Colonic mucosa (tissue), 4 donors: ENCODE results near the gene ATXN2. TPM values are rescaled to one million over a fixed set of nuclear protein-coding genes. Genes with fewer than 3 reads are reported as not detected.

Experiments
- DNase-seq: peaks from one replicate; pipeline ENCODE4 v3.0.0-alpha.2; 2020
- H3K27ac ChIP-seq: fragments of 200-600 bp; one replicate; pipeline ENCODE4 v1.8.0; 2021
- H3K27me3 ChIP-seq: fragments of 200-600 bp; one replicate; pipeline ENCODE4 v1.8.0; 2021
- H3K36me3 ChIP-seq: fragments of 200-600 bp; one replicate; pipeline ENCODE4 v1.8.0; 2021
- H3K4me1 ChIP-seq: fragments of 200-600 bp; one replicate; pipeline ENCODE4 v1.8.0; 2021; ENCODE audit warnings: mild to moderate bottlenecking
- H3K4me3 ChIP-seq: fragments of 200-600 bp; one replicate; pipeline ENCODE4 v1.8.0; 2021
- H3K9ac ChIP-seq, 2 donors: one replicate each; pipeline ENCODE4 v1.7.0; 2013; ENCODE audit warnings: control low read depth in 2 of 2, low read depth in 2 of 2, low read length in 2 of 2
- H3K9me3 ChIP-seq: fragments of 200-600 bp; one replicate; pipeline ENCODE4 v1.8.0; 2021
- intact Hi-C: fragments of 100-400 bp; cut with DNase I; formaldehyde crosslinking; loops from one replicate; pipeline ENCODE4 v1.14.1; 2022
- total RNA-seq, 2 donors: library from RNA; stranded (reverse); fragmentation: NEBNext Ultra II Directional in 1 of 2; extraction: Animal tissue kit (Norgen Biotek cat#: 25700) in 1 of 2; gene quantifications; one replicate each; pipeline ENCODE4 v1.2.1, GENCODE V29; 2021
- TF ChIP-seq, protein P1 (sequence below): fragments of 200-600 bp; IDR thresholded peaks from one replicate; pipeline ENCODE4 v1.8.0; 2022; ENCODE audit warnings: antibody characterized with exemption, mild to moderate bottlenecking
- donor health status: healthy.
- donor health status: DM: no; HTN: no; CAD: no.
- donor health status: DM: no; HTN: no; CAD: no.

The ATXN2 gene, protein sequence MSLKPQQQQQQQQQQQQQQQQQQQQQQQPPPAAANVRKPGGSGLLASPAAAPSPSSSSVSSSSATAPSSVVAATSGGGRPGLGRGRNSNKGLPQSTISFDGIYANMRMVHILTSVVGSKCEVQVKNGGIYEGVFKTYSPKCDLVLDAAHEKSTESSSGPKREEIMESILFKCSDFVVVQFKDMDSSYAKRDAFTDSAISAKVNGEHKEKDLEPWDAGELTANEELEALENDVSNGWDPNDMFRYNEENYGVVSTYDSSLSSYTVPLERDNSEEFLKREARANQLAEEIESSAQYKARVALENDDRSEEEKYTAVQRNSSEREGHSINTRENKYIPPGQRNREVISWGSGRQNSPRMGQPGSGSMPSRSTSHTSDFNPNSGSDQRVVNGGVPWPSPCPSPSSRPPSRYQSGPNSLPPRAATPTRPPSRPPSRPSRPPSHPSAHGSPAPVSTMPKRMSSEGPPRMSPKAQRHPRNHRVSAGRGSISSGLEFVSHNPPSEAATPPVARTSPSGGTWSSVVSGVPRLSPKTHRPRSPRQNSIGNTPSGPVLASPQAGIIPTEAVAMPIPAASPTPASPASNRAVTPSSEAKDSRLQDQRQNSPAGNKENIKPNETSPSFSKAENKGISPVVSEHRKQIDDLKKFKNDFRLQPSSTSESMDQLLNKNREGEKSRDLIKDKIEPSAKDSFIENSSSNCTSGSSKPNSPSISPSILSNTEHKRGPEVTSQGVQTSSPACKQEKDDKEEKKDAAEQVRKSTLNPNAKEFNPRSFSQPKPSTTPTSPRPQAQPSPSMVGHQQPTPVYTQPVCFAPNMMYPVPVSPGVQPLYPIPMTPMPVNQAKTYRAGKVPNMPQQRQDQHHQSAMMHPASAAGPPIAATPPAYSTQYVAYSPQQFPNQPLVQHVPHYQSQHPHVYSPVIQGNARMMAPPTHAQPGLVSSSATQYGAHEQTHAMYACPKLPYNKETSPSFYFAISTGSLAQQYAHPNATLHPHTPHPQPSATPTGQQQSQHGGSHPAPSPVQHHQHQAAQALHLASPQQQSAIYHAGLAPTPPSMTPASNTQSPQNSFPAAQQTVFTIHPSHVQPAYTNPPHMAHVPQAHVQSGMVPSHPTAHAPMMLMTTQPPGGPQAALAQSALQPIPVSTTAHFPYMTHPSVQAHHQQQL
- total RNA-seq, result 10 to 100 TPM; 48.7 to 55.1 TPM

DNA sequence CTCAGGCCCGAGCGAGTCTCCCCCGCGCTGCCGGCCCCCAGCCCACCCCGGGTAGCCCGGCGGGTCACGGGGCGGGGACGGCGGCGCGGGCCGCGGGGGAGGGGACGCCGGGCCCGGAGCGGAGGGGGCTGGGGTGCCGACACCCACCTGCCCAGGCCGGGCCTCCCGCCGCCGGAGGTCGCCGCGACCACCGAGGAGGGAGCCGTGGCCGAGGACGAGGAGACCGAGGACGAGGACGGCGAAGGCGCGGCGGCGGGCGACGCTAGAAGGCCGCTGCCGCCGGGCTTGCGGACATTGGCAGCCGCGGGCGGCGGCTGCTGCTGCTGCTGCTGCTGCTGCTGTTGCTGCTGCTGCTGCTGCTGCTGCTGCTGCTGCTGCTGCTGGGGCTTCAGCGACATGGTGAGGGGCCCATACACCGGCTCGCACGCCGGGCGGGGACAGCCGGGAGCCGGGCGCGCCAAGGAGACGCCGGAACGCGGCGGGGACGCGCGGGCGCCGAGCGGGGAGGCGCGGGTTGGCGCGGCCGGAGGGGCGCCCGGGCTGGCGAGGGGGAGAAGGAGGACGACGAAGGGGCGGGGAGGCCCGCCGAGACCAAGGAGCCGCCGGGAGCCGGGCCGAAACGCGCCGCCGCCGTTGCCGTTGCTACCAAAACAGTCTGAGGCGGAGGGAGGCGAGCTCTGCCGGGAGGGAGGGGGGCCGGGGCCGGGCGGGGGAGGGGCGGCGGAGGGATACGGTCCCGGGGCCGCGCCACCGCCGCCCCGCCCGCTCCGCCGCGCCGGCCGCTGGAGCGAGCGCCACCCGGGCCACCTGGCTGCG is at the start of gene ATXN2:
TSS of gene ATXN2 (minus strand) at position 679 of the 816 bp plus-strand sequence. CDS start at position 398, 281 bp downstream.
- Histone ChIP-seq H3K27me3 (no peaks in the 10 kb centered on the region), H3K9me3 (no peaks in the 10 kb centered on the region), H3K9ac (peak within 1 kb of the TSS; percentile 95 to 97), H3K4me1 (no peaks in the 10 kb centered on the region), H3K4me3 (peak within 1 kb of the TSS; percentile 70), H3K36me3 (no peaks in the 10 kb centered on the region), H3K27ac (peak within 1 kb of the TSS; percentile 74)
- DNase-seq, result peak; percentile 67
- intact Hi-C loops, result no loop called here
- TF ChIP-seq, protein P1, sequence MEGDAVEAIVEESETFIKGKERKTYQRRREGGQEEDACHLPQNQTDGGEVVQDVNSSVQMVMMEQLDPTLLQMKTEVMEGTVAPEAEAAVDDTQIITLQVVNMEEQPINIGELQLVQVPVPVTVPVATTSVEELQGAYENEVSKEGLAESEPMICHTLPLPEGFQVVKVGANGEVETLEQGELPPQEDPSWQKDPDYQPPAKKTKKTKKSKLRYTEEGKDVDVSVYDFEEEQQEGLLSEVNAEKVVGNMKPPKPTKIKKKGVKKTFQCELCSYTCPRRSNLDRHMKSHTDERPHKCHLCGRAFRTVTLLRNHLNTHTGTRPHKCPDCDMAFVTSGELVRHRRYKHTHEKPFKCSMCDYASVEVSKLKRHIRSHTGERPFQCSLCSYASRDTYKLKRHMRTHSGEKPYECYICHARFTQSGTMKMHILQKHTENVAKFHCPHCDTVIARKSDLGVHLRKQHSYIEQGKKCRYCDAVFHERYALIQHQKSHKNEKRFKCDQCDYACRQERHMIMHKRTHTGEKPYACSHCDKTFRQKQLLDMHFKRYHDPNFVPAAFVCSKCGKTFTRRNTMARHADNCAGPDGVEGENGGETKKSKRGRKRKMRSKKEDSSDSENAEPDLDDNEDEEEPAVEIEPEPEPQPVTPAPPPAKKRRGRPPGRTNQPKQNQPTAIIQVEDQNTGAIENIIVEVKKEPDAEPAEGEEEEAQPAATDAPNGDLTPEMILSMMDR, result no peak

DNA sequence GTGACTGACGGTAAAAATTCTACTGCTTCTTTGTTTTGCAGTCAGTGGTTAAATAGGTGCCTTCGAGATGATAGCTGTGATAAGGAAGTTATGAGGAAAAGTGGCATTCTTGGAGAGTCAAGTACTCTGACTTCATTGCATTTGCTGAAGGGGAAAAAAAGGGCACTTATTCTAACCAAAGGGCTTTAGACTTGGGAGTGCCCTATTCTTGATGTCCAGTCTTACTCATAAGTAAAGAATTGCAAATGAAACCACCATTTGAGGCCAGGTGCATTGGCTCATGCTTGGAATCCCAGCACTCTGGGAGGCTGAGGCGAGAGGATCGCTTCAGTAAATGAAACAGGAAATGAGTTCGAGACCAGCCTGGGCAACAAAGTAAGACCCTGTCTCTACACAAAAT is 46.3 kb upstream of the ATXN2 start:
- DNase-seq, result no peak
- H3K9me3 ChIP-seq, result no peaks in the 10 kb centered on the region
- TF ChIP-seq, protein P1, result no peak
- H3K36me3 ChIP-seq, result peaks cover 17% of the 10 kb centered on the region
- H3K4me1 ChIP-seq, result no peaks in the 10 kb centered on the region
- no peak overlapping the region for H3K27ac ChIP-seq
- H3K27me3 ChIP-seq, result no peaks in the 10 kb centered on the region
- H3K9ac ChIP-seq, result no peak overlapping the region
- intact Hi-C loops, result no loop called here
- H3K4me3 ChIP-seq, result no peak overlapping the region

DNA sequence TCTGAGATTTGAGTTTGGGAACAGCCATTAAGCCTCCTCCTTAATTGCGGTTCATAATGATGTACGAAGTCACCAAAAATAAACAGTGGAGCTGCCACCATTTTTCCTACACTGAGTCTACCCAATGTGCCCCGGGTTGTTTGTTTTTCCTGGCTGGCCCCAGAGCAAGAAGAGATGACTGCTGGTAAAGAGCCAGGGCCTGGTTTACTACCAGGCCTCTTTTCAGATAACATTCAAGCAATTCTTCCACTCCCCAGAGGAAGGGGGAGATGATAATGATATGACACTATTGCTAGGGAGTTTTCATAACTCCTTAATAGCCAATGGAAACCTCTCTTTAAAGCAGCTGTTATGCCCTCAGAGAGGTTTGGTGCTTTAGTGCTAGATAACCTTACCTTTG is 44.3 kb upstream of the ATXN2 start:
- TF ChIP-seq, protein P1, result no peak
- peak overlapping the region; percentile 18 for H3K27ac ChIP-seq
- intact Hi-C loops, result no loop called here
- H3K9me3 ChIP-seq, result no peaks in the 10 kb centered on the region
- H3K27me3 ChIP-seq, result no peaks in the 10 kb centered on the region
- no peak overlapping the region for H3K4me3 ChIP-seq
- H3K9ac ChIP-seq, result no peak overlapping the region
- peaks cover 8% of the 10 kb centered on the region for H3K36me3 ChIP-seq
- no peaks in the 10 kb centered on the region for H3K4me1 ChIP-seq
- peak; percentile 56 for DNase-seq

DNA sequence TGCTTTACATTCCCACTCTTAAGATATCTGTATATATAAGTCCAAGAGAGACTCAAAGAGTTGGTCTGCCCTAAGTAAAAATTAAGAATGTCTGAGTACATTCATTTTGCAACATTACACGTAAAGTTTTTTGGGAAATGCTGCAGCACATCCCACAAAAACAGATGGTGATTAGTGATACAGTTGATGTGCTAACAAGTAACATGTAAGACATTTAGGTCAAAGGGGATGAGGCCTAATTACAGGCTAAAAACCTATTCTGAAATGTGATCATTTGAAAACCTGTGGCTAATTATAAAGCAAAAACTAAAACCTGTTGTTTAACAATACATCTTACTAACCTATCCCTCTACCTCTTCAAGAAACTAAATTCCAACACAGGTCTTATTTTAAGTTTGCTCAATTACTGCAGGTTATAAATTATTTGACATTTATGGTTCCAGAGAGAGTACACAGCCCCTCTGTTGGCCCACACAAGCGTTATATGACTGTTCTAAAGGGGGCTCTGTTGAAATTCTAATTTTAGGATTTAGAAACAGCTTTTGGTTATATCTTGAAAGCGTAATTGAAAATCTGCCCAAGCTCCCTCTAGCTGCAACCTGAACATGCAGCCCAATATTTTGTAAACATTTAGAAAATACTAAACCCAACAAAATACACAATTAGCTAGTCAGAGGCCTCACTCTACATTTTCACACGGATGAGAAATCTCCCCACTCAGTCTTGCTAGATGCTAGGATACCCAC is 43.7 kb upstream of the ATXN2 start:
- Histone ChIP-seq H3K9ac (no peak overlapping the region), H3K9me3 (no peaks in the 10 kb centered on the region), H3K36me3 (peaks cover 8% of the 10 kb centered on the region), H3K27ac (peak overlapping the region; percentile 18), H3K4me1 (no peaks in the 10 kb centered on the region), H3K4me3 (no peak overlapping the region), H3K27me3 (no peaks in the 10 kb centered on the region)
- TF ChIP-seq, protein P1, result no peak
- no peak for DNase-seq
- intact Hi-C loops, result no loop called here
